Motor neuron (in vitro differentiated cells): ENCODE data around the gene CES2. TPM values are rescaled to one million over a fixed set of nuclear protein-coding genes. Genes with fewer than 3 reads are reported as not detected.
"Not testable (repeated sequence)": the region's sequence is repeated elsewhere in the genome, so short reads cannot be mapped to it uniquely, and the experiment has no call there.

Source experiments
- ATAC-seq, 8 experiments: fragments of 200-7000 bp; cut with Tn5 transposase; replicated peaks in 6 of 8; 2 replicates each; pipeline ENCODE4 v1.8.0; 2021; ENCODE audit warnings: mild to moderate bottlenecking in 8 of 8, moderate library complexity in 8 of 8
- H3K27ac ChIP-seq, 2 donors: fragments of 250-450 bp; sonication (Bioruptor Pico); 2 replicates each; pipeline ENCODE4 v1.9.0; 2021; ENCODE audit warnings: antibody characterized with exemption in 2 of 2, mild to moderate bottlenecking in 2 of 2, moderate library complexity in 1 of 2
- H3K4me1 ChIP-seq, 2 donors: fragments of 250-450 bp; sonication (Bioruptor Pico); replicated peaks in 1 of 2; 2 replicates each; pipeline ENCODE4 v1.6.1; 2021; ENCODE audit warnings: antibody characterized with exemption in 2 of 2, mild to moderate bottlenecking in 2 of 2, moderate library complexity in 1 of 2
- H3K4me3 ChIP-seq, 5 donors: fragments of 250-450 bp; sonication (Bioruptor Pico); 2 replicates each; pipeline ENCODE4 v1.9.0; 2021; ENCODE audit warnings: antibody characterized with exemption in 5 of 5, mild to moderate bottlenecking in 5 of 5, moderate library complexity in 4 of 5
- WGBS, 10 experiments: fragments of 450-650 bp; shearing (Covaris generic); methylation state at CpG; one replicate each; pipeline ENCODE4 v1.0.0; 2022; 5-methylcytosine and 5-hydroxymethylcytosine counted together
- in situ Hi-C, 9 experiments: fragments of 400-800 bp; cut with MboI; loops; one replicate each; pipeline ENCODE4 v1.15.0; 2021; ENCODE audit warnings: low sequenced_read_pairs in 9 of 9, low pct_unique_long_range_greater_than_20kb in 2 of 9; ENCODE audit not compliant: unreplicated experiment in 9 of 9
- total RNA-seq, 8 experiments: library from RNA; unstranded; fragments of 300-600 nt; gene quantifications; 2 replicates each; pipeline versions ENCODE4 v1.2.3 to v1.2.4, GENCODE V29; 2022

The CES2 gene
- total RNA-seq, 8 experiments from 2014 or later: 16.8 to 73.9 (median 32.2) TPM

GRCh38 chr16:66936889-66937554 lies 1.7 kb downstream of the CES2 start:
- peaks cover 18% of the 10 kb centered on the region in 2 donors for H3K4me1 ChIP-seq
- H3K27ac ChIP-seq: no peak overlapping the region
- in situ Hi-C loops: loop anchor here in 1 of 9 experiments (25.0 kb wide), 1 partner anchor 475 kb away; the partner anchor contains the start of gene ZDHHC1
- ATAC-seq: no peak
- WGBS, 10 experiments: 40 to 100% (median 80%) methylated on average over 1 to 4 of the region's 4 CpGs; no CpG with 5 or more reads in 3 of the 10 experiments
- H3K4me3 ChIP-seq: no peak overlapping the region

DNA sequence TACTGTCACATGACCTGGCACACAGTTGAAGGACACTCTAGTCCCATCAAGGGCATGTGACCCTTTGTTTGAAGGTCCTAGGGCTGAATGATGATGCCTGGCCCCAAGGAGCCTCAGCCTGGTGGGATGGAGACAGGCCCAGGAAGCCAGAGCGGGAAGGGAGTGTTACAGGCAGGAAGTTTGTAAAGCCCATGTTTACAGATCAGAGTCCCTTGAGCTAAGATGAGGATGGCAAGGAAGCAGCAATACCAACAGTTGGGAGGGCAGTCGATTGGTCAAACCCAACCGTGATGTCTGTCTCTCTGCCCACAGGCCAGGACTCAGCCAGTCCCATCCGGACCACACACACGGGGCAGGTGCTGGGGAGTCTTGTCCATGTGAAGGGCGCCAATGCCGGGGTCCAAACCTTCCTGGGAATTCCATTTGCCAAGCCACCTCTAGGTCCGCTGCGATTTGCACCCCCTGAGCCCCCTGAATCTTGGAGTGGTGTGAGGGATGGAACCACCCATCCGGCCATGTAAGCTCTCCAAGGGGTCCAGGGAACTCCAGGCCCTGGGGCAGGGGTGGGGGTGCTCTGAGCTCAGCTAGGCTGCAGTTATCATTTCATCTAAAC lies 2.5 kb downstream of the CES2 start:
- Histone ChIP-seq H3K4me3 (no peak overlapping the region), H3K4me1 (peaks cover 18% of the 10 kb centered on the region in 2 donors), H3K27ac (no peak overlapping the region)
- in situ Hi-C loops: loop anchor here in 1 of 9 experiments (25.0 kb wide), 1 partner anchor 474 kb away; the partner anchor contains the start of gene ZDHHC1
- ATAC-seq: no peak
- 87 to 100% (median 92%) methylated on average over 1 to 3 of the region's 10 CpGs; no CpG with 5 or more reads in 6 of the 10 experiments for WGBS, 10 experiments

DNA sequence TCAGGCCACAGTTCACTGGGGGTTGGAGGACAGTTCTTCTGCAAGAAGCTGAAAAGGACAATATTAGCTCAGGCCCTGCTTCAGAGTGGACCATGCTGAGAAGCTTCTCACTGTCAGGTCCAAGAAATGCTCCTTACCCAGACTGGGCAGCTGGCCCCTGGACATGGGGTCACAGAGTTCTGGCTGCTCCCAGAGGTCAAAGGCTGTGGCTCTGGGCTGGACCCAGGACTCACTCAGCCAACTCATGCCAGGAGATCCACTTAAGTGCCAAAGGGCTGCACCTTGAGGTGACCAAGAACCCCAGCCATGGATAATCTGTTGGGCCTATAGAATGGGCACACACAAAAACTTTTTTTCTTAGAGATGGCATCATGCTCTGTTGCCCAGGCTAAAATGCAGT lies 4.0 kb downstream of the CES2 start:
- in situ Hi-C loops: loop anchor here in 1 of 9 experiments (25.0 kb wide), 1 partner anchor 473 kb away; the partner anchor contains the start of gene ZDHHC1
- peaks cover 11 to 13% of the 10 kb centered on the region in 2 donors for H3K4me1 ChIP-seq
- no peak for ATAC-seq
- no peak overlapping the region for H3K27ac ChIP-seq
- no peak overlapping the region for H3K4me3 ChIP-seq

DNA sequence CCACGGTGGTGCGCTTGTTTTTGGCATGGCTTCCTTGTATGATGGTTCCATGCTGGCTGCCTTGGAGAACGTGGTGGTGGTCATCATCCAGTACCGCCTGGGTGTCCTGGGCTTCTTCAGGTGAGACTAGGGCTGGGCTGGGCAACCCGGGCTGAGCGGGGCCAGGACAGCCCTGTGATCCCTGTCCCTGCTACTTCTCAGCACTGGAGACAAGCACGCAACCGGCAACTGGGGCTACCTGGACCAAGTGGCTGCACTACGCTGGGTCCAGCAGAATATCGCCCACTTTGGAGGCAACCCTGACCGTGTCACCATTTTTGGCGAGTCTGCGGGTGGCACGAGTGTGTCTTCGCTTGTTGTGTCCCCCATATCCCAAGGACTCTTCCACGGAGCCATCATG lies 4.9 kb downstream of the CES2 start:
- Histone ChIP-seq H3K4me3 (no peak overlapping the region), H3K27ac (no peak overlapping the region), H3K4me1 (peaks cover 11 to 13% of the 10 kb centered on the region in 2 donors)
- no peak for ATAC-seq
- whole genome bisulfite sequencing, 10 experiments: 80 to 100% (median 92%) methylated on average over 1 to 5 of the region's 16 CpGs; no CpG with 5 or more reads in 5 of the 10 experiments
- in situ Hi-C loops: loop anchor here in 1 of 9 experiments (25.0 kb wide), 1 partner anchor 472 kb away; the partner anchor contains the start of gene ZDHHC1

DNA sequence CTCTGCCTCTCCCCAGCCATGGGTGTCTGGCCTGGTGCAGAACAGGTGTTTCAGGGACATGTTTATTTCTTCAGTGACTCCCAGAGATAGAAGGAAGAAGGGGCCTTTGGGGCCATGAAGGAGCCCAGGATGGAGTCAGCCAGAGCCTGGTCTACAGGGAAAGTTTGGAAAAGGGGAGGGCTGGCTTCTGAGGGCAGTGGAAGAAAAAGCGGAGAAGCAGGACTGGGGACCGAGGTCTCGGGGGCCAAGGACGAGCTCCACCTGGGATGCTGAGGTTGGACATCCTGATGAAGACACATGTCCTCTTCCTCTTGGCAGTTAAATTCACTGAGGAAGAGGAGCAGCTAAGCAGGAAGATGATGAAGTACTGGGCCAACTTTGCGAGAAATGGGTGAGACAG lies 7.7 kb downstream of the CES2 start:
- Histone ChIP-seq H3K4me3 (no peak overlapping the region), H3K4me1 (peaks cover 0 to 3% of the 10 kb centered on the region in 2 donors), H3K27ac (no peak overlapping the region)
- ATAC-seq: no peak
- in situ Hi-C loops: loop anchor here in 1 of 9 experiments (25.0 kb wide), 1 partner anchor 469 kb away; the partner anchor contains the start of gene ZDHHC1
- WGBS, 10 experiments: 55 to 100% (median 80%) methylated on average over 3 to 4 of the region's 5 CpGs; no CpG with 5 or more reads in 7 of the 10 experiments

- Histone ChIP-seq H3K4me3 (no peak overlapping the region), H3K27ac (no peak overlapping the region), H3K4me1 (peaks cover 0 to 8% of the 10 kb centered on the region in 2 donors)
- ATAC-seq: peak in 1 of 8 experiments; percentile 5
- in situ Hi-C loops: loop anchor here in 1 of 9 experiments (25.0 kb wide), 1 partner anchor 469 kb away; the partner anchor contains the start of gene ZDHHC1
- 90 to 100% (median 95%) methylated on average over 1 to 2 of the region's 15 CpGs; no CpG with 5 or more reads in 6 of the 10 experiments for WGBS, 10 experiments
These were observed 8.2 kb downstream of the CES2 start for GRCh38 chr16:66943426-66944053.

DNA sequence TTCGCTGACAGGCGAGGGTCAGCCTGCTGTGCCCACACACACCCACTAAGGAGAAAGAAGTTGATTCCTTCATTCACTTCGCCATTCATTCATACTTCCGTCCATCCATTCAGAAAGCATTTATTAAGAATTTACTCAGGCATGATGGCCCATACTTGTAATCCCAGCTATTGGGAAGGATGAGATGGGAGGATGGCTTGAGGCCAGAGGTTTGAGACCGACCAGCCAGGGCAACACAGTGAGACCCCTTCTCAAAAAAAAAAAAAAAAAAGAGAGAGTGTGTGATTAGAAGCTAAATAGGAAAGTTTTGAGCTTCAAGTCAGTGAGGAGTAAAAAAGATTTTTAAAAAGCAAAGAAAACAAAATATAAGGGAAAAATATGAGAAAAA lies 8.7 kb downstream of the CES2 start:
- in situ Hi-C loops: loop anchor here in 1 of 9 experiments (25.0 kb wide), 1 partner anchor 468 kb away; the partner anchor contains the start of gene ZDHHC1
- WGBS, 10 experiments: 50 to 100% (median 100%) methylated on average over 1 to 4 of the region's 5 CpGs
- no peak overlapping the region for H3K4me3 ChIP-seq
- no peak for ATAC-seq
- H3K27ac ChIP-seq: no peak overlapping the region
- H3K4me1 ChIP-seq: peaks cover 3 to 10% of the 10 kb centered on the region in 2 donors

DNA sequence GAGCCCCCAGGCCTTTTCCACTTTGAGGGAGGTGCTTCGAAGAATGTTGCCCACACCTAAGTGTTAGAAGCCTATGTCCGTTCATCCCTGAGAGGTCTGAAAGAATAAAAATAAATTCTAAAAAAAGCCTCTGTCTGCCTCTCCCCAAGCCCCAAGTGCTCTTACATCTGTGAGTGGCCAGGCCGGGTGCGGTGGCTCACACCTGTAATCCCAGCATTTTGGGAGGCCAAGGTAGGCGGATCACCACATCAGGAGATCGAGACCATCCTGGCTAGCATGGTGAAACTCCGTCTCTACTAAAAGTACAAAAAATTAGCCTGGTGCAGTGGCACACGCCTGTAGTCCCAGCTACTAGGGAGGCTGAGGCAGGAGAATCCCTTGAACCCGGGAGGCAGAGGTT lies 9.7 kb downstream of the CES2 start:
- H3K4me1 ChIP-seq: peaks cover 4 to 10% of the 10 kb centered on the region in 2 donors
- not testable (repeated sequence) for H3K4me3 ChIP-seq, ATAC-seq, H3K27ac ChIP-seq
- 40 to 100% (median 84%) methylated on average over 1 to 7 of the region's 9 CpGs; no CpG with 5 or more reads in 2 of the 10 experiments for WGBS, 10 experiments
- in situ Hi-C loops: loop anchor here in 1 of 9 experiments (25.0 kb wide), 1 partner anchor 467 kb away; the partner anchor contains the start of gene ZDHHC1

GRCh38 chr16:66945939-66946338 lies 10.6 kb downstream of the CES2 start:
- no peak overlapping the region for H3K4me3 ChIP-seq
- WGBS, 10 experiments: 20 to 100% (median 77%) methylated on average over 1 to 4 of the region's 4 CpGs; no CpG with 5 or more reads in 4 of the 10 experiments
- in situ Hi-C loops: loop anchor here in 1 of 9 experiments (25.0 kb wide), 1 partner anchor 466 kb away; the partner anchor contains the start of gene ZDHHC1
- no peak for ATAC-seq
- H3K27ac ChIP-seq: no peak overlapping the region
- peaks cover 4 to 10% of the 10 kb centered on the region in 2 donors for H3K4me1 ChIP-seq

- H3K4me1 ChIP-seq: peaks cover 4 to 10% of the 10 kb centered on the region in 2 donors
- in situ Hi-C loops: loop anchor here in 1 of 9 experiments (25.0 kb wide), 1 partner anchor 466 kb away; the partner anchor contains the start of gene ZDHHC1
- H3K27ac ChIP-seq: no peak overlapping the region
- H3K4me3 ChIP-seq: no peak overlapping the region
- WGBS, 10 experiments: 43 to 87% (median 66%) methylated on average over 1 to 6 of the region's 7 CpGs; no CpG with 5 or more reads in 3 of the 10 experiments
- ATAC-seq: no peak
These were observed 11.2 kb downstream of the CES2 start for GRCh38 chr16:66946541-66946940.

GRCh38 chr16:66946974-66947301 lies 11.6 kb downstream of the CES2 start:
- ATAC-seq: peak in 1 of 8 experiments; percentile 2
- Histone ChIP-seq H3K27ac (no peak overlapping the region), H3K4me1 (peaks cover 4 to 10% of the 10 kb centered on the region in 2 donors), H3K4me3 (no peak overlapping the region)
- 0 to 43% (median 29%) methylated on average over 1 to 5 of the region's 5 CpGs for WGBS, 10 experiments
- in situ Hi-C loops: loop anchor here in 1 of 9 experiments (25.0 kb wide), 1 partner anchor 465 kb away; the partner anchor contains the start of gene ZDHHC1

GRCh38 chr16:66947302-66948065 lies 12.2 kb downstream of the CES2 start:
- WGBS, 10 experiments: 0% methylated on average over 1 to 2 of the region's 23 CpGs; no CpG with 5 or more reads in 4 of the 10 experiments
- Histone ChIP-seq H3K27ac (no peak overlapping the region), H3K4me3 (peak overlapping the region in 3 of 5 donors; percentile 12 to 24 (median 20)), H3K4me1 (peaks cover 4 to 10% of the 10 kb centered on the region in 2 donors)
- ATAC-seq: peak; percentile 53 to 86 (median 63)
- in situ Hi-C loops: loop anchor here in 1 of 9 experiments (25.0 kb wide), 1 partner anchor 465 kb away; the partner anchor contains the start of gene ZDHHC1
